ENCODE results near the gene MTHFSD.

The MTHFSD gene

DNA sequence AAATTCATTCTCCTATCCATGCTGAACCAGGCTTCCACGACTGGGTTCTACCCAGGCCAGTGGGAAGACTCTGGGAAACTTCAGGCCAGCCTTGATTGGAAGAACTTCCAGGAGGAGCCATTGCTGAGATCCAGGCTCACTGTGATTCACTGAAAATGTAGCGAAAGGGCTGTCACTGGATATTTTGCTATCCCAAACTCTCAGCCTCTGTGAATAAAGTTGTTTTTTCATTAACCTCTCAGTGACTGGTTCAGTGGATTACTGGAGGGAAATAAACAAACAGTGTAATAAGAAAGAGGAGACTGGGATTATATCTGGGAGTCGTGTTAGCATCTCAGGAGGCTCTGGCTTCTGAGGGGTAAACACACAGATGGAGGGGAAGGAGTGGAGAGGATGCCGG lies 26.4 kb upstream of the MTHFSD start:
- no peak for DNase-seq

DNA sequence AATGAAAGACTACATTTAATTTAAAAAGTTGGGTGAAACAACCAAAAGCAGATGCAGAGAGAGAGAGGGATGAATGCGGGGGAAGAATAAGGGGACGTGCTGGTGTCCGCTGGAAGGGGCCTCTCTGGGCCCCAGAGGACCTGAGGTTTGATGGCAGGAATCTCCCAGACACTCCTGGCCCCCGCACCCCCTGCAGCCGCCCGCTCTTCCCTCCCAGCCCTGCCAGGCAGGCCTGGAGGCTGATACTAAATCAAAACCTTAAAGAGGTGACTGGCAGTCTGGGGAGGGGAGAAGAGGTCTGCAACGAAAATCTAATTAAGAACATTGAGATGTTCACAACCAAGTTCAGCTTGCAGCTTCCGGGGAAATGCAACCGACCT lies 25.7 kb upstream of the MTHFSD start:
- DNase-seq = no peak

DNA sequence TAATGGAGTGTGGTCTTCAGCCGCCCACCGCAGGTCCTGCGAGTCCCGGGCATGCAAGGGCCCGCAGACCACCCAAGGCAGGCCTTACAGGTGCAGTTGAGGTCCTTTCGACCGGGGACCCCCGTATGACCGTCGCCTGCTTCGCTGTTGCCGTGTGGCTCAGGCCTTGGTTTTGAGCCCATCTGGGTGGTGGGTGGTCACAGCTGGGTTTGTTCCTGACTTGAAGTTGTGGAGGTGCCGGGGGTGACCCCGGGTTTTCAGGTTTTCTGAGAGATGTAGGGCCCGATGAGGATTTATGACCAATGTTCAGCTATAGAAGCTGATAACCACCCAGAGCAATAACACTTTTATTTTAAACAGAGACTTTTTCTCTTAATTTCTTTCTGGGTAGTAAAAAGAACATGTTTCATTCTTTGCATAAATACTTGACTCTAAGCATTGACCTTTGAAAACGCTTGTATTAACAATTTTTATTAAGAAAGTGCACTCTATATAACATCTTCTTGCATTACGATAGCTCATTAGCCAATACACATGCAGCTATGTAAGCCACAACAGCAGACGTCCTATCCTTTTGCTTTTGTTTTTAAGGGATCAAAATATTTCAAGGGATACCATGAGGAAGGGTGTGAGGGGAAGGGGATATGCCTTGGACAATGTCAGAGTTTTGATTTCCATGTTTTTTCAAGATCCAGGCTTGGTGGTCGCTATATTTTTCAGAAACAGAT lies 25.2 kb upstream of the MTHFSD start:
- no peak for DNase-seq

DNA sequence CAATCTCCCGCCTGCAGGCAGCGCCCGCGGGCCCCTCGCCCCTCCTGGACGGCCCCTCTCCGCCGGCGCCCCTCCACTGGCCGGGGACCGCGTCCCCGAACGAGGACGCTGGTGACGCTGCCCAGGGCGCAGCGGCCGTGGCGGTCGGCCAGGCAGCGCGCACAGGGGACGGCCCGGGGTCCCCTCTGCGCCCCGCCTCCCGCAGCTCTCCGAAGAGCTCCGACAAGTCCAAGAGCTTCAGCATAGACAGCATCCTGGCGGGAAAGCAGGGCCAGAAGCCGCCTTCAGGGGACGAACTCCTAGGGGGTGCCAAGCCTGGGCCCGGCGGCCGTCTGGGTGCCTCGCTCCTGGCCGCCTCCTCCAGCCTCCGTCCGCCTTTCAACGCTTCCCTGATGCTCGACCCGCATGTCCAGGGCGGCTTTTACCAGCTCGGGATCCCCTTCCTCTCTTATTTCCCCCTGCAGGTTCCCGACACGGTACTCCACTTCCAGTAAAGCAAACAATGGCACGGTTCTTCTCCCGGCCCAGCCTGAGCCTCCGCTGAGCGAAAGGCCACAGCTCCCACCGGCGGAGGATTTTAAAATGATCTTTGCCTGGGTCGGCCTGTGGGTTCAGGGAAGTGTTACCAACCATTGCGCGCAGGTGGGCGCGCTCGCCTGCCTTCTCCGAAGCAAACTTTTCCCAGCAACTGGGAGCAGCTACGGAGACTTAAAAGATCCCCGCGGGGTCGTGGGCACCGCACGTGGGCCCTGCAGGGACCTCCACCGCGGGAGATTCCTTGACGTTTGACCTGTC lies 24.4 kb upstream of the MTHFSD start:
- DNase-seq = no peak

DNA sequence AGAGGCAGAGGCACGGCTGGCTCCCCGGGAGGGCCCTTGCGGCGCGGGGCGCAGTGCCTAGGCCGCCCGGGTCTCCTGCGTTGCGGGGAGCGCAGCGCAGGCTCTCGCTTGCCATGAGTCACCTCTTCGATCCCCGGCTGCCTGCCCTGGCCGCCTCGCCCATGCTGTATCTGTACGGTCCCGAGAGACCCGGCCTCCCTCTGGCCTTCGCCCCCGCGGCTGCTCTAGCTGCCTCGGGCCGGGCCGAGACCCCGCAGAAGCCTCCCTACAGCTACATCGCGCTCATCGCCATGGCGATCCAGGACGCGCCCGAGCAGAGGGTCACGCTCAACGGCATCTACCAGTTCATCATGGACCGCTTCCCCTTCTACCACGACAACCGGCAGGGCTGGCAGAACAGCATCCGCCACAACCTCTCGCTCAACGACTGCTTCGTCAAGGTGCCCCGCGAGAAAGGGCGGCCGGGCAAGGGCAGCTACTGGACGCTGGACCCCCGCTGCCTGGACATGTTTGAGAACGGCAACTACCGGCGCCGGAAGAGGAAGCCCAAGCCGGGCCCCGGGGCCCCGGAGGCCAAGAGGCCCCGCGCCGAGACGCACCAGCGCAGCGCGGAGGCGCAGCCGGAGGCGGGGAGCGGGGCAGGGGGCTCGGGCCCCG lies 23.7 kb upstream of the MTHFSD start:
- DNase-seq = no peak

DNA sequence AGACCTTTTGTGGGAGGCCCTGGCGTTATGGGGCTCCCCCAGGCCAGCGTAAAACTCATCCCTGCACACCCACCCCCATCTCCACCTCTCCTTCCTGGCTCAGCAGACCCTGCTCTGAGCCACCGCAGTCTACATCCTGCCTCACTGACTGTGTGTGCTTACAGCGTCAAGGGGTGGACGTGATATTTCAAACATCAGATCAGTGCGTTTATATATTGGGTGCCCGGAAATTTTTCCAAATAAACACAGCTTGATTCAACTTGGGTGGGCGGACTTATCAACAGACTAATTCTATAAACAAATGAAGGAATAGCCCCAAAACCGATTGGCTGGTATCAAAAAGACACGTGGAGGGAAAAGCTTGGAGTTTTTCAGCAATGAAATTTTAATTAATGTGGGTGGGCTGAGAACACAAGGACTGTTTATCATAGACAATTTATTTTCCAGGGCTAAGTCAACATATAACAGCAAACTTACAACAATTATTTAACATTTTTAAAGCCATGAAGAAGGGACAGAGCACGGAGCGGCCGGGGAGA lies 23.1 kb upstream of the MTHFSD start, which contains the start of gene FOXL1:
TSS of gene FOXL1 (plus strand) at position 489 of the 539 bp plus-strand sequence. CDS start 175 bp downstream, outside the sequence.
- DNase-seq = no peak

DNA sequence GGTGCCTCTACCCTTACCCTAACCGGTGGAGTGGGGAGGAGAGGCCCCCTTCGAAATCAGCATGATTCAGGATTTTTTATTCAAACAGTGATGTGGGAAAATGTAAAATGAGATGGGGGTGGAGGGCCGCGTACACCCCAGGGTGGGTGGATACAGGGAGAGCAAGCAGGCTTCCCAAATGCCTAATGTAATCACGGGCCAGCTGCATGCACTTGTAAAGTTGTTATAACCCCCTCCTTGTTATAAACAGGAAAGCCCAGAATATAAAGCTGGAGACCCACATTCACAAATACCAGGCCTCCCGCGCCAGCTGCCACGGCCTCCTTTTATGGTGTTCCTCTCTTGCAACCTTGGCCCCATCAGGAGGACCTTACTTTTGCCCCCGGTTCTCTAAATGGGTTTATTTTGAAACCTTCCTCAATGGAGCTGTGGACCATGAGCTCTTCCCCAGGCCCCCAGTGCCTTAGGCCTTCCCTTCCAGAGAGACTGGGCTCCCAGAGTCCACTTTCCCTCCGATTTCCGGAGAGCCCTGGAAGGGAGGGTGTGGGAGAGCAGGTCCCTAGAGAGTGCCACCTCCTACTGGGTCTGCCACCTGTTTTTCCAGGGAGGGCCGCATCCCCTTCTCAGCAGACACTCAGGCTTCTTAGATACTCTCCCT lies 22.4 kb upstream of the MTHFSD start:
- no peak for DNase-seq

DNA sequence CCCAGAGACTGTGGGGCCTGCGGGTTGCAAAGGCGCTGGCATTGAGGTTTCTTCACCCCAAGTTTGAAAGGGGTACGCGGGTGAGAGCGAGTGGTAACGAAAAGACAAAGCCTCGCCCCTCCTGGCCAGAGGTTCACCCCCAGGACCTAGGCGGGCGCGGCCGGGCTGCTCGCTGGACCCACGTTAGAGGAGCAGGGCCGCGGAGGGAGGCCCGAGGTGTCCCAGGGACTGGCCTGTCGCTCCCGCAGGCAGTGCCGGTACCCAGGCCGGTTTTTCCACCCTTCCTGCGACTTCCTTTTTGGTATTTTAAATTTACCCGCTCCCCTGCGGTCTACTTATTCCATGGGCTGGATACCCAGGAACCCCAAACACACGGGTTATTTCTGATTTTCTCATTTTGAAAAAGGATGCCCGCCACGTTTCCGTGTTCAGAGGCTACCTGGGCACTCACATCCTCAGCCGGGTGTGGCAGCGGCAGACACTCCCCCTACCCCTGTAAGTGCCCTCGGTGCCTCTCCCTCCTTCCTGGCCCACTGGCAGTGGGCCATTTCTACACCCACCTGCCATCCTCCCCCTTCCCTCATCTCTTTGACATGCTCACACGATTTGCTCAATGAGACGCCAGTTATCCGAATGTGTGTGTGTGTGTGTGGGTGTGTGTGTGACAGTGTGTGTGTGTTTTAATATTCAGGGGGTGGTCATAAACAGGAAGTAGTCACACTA lies 21.7 kb upstream of the MTHFSD start:
- no peak for DNase-seq

DNA sequence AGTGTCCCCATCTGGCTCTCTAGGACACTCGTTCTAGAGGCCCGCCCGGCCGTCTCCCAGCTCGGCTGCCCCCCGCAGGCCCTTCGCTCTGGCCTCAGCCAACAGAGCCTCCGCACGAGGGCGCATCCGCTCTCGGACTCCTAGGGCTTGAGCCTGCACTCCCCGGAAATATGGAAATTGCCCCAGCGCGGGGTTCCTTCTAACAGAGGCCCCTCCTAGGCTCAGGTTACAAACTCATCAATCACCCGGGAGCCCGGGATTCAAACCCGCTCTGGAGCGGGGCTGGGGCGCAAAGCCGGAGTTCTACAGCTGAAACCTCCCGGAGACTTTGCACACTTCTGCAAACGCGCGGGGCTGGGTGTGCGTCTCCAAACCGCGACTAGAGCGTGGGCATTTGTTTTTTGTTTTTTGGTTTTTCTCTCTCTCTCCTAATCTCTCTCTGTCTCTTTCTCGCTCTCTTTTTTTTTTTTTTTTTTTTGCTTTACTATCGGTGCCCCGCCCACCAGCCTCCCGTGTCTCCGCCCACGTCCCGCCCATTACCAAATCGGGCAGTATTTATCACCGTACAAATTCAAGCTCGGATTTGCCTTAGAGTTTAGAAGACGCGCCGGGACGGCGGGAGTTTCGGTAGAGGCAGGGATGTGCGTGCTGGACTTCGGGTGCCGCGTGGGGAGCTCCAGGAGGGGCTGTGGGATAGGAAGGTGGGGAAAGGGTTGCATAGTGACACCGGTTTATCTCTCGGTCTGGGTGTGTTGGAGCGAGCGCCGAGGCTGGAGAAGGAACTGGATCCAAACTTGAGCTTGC lies 20.9 kb upstream of the MTHFSD start:
- DNase-seq = peak; percentile 39

DNA sequence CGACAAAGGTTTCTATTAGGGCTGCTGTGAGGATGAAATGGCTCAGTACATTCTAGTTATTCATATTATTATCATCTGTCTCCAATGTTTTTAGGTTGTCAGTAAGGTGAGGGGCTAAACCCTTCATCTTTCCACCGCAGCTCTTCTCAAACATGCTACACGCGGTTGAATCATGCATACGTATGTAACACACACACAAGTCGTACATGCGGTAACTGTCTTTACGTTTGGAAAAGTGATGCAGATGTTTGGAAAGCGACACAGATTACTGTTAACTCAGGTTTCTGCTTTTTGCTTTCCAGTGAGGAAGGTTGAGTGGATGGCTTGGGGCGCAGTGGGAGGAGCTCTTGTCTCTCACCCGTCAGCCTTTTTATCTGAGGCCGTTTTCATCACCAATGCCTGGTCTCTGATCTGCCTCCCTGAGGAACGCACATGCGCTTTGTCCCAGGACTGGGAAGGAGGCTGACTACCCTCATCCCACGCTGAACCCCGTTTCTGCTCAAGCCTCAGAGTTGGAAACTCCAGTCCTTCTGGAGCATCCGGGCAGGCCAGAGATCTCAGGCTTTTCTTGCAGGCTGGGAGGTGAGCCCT lies 20.2 kb upstream of the MTHFSD start:
- DNase-seq = no peak

DNA sequence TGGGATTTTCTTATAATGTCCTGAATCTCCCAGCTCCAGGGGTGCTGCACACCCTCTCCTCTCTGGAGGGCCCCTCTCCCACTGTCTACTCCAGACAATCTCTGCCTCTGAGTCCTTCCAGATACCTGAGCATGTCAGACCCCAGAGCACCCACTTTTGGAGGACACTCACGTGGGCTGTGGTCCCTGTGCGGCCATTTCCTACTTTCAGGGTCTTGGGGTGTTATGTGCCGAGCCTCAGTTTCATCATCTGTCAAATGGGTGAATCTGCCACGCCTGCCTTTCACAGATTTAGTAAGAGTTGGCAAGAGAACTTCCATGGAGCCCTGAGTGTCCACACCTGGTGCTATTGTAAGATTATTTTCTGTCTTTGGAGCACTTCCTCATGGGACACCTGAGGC lies 19.6 kb upstream of the MTHFSD start:
- DNase-seq = no peak

DNA sequence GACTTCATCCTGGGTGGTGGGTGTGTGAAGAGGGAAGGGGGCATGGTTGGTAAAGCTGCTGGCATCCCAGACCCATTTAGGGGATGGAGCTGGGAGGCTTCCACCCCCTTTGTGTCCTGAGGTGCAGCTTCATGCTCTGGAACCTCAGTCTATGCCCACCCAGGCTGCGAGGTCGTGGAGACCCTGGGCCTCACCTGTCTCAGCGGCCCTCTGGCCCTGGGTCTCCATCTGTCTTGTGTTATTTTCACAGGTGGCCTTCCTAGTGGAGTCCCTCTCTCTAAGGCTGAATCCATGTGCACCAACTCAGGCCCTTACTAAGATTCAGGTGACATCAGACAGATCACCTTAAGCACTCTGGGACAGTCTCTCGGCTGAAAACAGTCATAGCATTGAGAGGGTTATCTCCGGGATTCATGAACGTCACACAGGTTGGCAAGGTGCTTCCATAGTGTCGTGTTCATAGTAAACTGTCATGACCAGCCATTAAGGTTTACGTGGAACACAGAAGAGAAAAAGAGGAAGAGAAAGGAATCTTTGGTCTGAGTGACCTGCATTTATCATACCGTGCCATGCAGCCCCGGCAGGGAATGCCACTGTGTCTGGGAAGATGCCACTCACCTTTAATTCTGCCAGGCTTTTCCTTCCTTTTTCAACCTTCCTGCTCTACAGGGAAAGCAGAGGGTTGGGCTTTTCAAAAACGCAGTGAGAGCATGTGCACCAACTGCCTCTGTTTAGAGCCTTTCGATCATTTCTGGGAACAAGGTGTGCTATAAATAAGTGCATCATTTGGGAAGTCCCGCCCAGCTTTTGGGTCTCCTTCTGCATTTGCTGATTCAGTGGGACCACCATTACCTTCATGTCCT lies 18.8 kb upstream of the MTHFSD start:
- no peak for DNase-seq

DNA sequence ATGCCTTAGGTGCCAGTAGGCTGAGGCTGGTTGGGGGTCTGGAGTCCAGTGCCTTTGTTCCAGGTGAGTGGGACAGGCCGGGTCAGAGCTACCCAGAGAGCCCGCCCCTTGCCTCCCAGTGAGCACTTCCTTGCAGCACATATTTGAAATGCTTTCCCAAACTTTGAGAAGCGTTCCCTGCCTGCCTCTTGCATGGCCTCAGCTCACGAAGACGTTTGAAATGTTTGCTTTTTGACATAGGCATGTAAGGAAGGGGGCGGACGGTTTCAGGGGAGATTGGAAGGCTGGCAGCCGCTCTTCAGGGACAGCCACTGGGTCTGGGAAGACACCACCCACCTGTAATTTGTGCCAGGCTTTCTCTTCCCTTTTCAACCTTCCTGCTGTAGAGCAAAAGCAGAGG lies 18.2 kb upstream of the MTHFSD start:
- DNase-seq = no peak

DNA sequence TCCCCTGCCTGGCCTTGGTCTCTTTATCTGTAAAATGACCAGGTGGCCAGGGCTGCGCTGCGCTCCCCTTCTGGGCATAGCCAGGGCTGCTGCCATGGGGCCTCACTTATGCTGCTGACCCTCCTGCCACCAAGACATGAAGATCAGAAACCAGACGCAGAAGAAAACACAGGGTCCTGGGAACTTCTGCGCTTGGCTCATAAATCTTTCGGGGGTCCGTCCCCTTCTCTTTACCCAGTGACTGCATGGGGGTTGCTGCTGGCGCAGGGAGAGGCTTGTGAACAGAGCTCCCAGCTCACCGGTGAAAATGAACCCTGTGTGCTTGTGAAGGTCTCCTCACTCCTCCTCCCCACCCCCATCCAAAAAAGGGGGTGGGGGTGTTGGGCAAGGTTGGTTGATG lies 17.6 kb upstream of the MTHFSD start:
- DNase-seq = no peak

DNA sequence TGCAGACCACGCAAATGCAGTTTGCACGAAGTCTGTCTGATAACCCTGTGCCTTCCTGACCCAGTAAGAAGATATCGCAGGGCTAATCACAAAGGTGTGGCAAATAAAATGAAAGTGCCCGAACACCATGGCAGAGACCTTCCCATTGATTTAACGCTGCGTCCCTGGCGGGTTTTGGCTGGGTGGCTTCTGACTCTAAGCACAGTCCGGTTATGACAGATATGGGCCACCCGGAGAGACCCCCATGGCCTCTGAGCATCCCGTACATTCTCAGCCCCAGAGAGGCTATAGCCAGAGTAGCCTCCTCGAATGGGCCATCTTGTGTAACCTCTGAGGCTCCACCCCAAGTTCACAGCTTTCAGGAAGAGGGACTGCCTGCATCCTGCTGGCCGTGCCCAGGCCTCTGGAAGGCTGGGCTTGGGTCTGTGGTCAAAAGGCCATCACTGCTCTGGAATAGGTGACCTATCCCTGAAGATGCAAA lies 17.0 kb upstream of the MTHFSD start:
- DNase-seq = no peak

DNA sequence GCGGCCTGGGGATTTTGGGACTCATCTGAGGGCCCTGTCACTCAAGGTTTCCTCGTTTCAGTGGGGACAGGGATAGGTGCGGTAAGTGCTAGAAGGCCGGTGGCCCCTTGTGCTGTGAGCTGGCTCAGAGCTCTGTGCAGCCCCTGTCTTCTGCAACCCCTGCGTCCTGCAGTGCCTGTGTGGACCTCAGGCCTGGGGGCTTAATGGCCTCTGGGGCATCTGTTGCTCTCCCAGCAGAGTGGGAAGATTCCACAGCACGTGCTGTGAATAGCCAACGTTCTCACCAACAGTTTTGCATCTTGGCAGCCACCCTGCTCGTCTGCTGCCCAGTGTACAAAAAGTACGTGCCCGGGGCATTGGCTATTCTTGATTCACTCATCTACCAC lies 16.5 kb upstream of the MTHFSD start:
- no peak for DNase-seq

DNA sequence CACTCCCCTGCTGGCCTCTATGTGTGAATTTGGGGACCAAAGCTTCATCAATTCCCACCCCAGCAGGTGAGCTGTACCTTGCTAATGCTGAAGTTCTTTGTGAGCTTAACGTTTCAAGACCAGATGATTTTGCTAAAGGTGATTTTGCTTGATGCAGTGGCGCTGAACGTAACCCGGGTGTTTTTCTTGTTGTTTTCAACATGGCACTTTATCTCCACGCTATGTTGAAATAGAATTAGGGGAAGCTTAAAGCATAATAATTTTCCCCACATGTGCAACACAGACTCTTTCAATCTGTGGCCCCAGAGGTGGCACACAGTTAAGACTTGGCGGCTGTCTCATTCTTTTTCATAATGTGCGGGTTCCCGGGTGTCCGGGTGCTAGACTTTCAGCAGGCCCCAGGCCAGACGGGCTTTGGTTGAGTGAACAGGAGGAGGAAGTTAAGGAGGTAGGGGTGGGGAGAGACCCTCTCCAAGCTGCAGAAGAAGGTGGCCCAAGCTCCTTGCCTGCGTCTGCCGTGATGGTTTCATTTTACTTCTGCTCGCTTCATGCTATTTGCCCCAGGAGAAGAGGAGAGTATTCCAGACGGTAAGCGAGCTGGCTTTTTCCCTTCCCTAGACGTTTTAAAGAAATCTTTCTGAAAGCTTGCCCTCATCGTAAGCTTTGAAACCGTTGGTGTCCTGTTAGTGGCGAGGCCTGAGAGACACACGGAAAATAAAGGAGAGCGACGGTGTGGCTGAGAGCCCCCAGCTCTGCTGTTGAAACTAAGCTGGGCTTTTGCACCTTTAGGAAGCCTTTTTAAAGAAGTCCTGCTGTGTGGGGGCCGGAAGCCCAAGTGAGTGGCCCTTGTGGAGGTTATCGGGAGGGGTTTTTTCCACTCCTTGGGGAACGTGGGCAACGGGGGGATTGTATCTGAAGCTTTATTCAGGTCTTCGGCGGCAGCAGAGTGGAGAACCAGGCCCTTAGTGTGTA lies 15.8 kb upstream of the MTHFSD start:
- DNase-seq = no peak

DNA sequence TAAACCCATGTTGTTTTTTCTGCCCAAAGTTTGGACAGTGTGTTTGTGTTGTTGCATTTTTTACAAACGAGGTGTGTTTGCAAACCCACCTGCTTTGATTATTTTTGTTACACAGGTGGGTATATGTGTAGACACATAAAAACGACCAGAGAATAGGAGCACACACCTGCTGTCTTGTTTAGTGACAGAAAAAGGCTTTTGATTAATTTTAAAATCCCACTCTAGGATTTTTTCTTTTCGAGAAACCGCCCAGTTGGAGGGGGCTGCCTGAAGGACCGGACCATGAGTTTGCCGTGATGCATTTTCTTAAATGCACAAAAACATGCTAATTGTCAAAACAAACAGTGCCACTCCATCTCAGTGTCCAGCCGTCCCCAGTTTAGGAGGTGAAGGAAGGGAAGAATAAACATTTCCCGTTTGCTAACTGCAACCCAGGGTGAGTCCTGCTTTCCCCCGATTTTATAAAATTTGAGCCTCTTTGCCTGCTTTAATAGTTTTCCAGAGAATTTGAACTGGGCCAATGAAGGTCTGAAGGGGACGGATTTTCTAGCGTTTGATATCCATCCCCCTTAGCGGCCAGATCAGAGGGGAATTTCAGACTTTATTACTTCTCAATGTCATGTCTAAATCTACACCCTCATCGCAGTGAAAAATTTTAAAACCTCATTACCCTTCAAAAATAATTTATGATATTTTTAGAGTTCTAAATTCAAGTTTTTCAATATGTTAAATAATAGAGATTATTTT lies 14.8 kb upstream of the MTHFSD start:
- DNase-seq = no peak
